Rectal smooth muscle tissue (tissue), 1 donor: Measurements from ENCODE around the gene SF1.

Experiments used
- H3K27ac ChIP-seq: one replicate; pipeline ENCODE4 v1.7.0; 2013; ENCODE audit warnings: low read depth, low read length, inconsistent platforms
- H3K27me3 ChIP-seq: one replicate; pipeline ENCODE4 v1.7.0; 2013; ENCODE audit warnings: low read length; ENCODE audit not compliant: control insufficient read depth, insufficient read depth
- H3K36me3 ChIP-seq: one replicate; pipeline ENCODE4 v1.7.0; 2013; ENCODE audit warnings: low read length; ENCODE audit not compliant: control insufficient read depth, insufficient read depth
- H3K4me1 ChIP-seq: one replicate; pipeline ENCODE4 v1.7.0; 2013; ENCODE audit warnings: low read length; ENCODE audit not compliant: control insufficient read depth, insufficient read depth
- H3K4me3 ChIP-seq: one replicate; pipeline ENCODE4 v1.7.0; 2013; ENCODE audit warnings: low read length
- H3K9ac ChIP-seq: one replicate; pipeline ENCODE4 v1.7.0; 2013; ENCODE audit warnings: low read length

SF1 gene

GRCh38 chr11:64726211-64726641 is 52.1 kb downstream of the SF1 start:
- H3K4me1 ChIP-seq, result peaks cover 3% of the 10 kb centered on the region
- H3K27me3 ChIP-seq, result peaks cover 7% of the 10 kb centered on the region
- no peak overlapping the region for H3K4me3 ChIP-seq
- peaks cover 5% of the 10 kb centered on the region for H3K36me3 ChIP-seq
- no peak overlapping the region for H3K9ac ChIP-seq
- H3K27ac ChIP-seq, result no peak overlapping the region

GRCh38 chr11:64724863-64725532 is 53.3 kb downstream of the SF1 start:
- Histone ChIP-seq H3K4me3 (no peak overlapping the region), H3K9ac (no peak overlapping the region), H3K4me1 (no peaks in the 10 kb centered on the region), H3K27ac (no peak overlapping the region), H3K36me3 (peaks cover 3% of the 10 kb centered on the region), H3K27me3 (peaks cover 16% of the 10 kb centered on the region)

- Histone ChIP-seq H3K27me3 (peaks cover 19% of the 10 kb centered on the region), H3K4me1 (no peaks in the 10 kb centered on the region), H3K9ac (no peak overlapping the region), H3K4me3 (no peak overlapping the region), H3K27ac (no peak overlapping the region), H3K36me3 (peaks cover 3% of the 10 kb centered on the region)
Observed at GRCh38 chr11:64723907-64724862, 54.2 kb downstream of the SF1 start.

- Histone ChIP-seq H3K36me3 (peaks cover 3% of the 10 kb centered on the region), H3K9ac (no peak within 1 kb of the TSS), H3K4me3 (peak within 1 kb of the TSS; percentile 61), H3K27me3 (peaks cover 21% of the 10 kb centered on the region), H3K4me1 (no peaks in the 10 kb centered on the region), H3K27ac (peak within 1 kb of the TSS; percentile 57)
Observed at GRCh38 chr11:64723117-64723906, 55.0 kb downstream of the SF1 start, which contains the start of gene NRXN2. TSS of gene NRXN2 (minus strand) at chr11:64723197. CDS start at chr11:64713699, 9,498 bp downstream.

GRCh38 chr11:64722141-64723065 is 55.9 kb downstream of the SF1 start:
- peaks cover 3% of the 10 kb centered on the region for H3K36me3 ChIP-seq
- H3K4me3 ChIP-seq, result no peak overlapping the region
- H3K27ac ChIP-seq, result no peak overlapping the region
- H3K27me3 ChIP-seq, result peaks cover 24% of the 10 kb centered on the region
- no peaks in the 10 kb centered on the region for H3K4me1 ChIP-seq
- H3K9ac ChIP-seq, result no peak overlapping the region

- H3K27ac ChIP-seq, result no peak overlapping the region
- no peaks in the 10 kb centered on the region for H3K4me1 ChIP-seq
- no peaks in the 10 kb centered on the region for H3K36me3 ChIP-seq
- H3K9ac ChIP-seq, result no peak overlapping the region
- no peak overlapping the region for H3K4me3 ChIP-seq
- H3K27me3 ChIP-seq, result peaks cover 32% of the 10 kb centered on the region
Observed at GRCh38 chr11:64721359-64721699, 57.0 kb downstream of the SF1 start.

- Histone ChIP-seq H3K27ac (no peak overlapping the region), H3K27me3 (peaks cover 33% of the 10 kb centered on the region), H3K9ac (no peak overlapping the region), H3K4me1 (no peaks in the 10 kb centered on the region), H3K36me3 (no peaks in the 10 kb centered on the region), H3K4me3 (no peak overlapping the region)
Observed at GRCh38 chr11:64720640-64721358, 57.5 kb downstream of the SF1 start.

- no peaks in the 10 kb centered on the region for H3K4me1 ChIP-seq
- peaks cover 36% of the 10 kb centered on the region for H3K27me3 ChIP-seq
- no peak overlapping the region for H3K9ac ChIP-seq
- no peak overlapping the region for H3K4me3 ChIP-seq
- no peaks in the 10 kb centered on the region for H3K36me3 ChIP-seq
- no peak overlapping the region for H3K27ac ChIP-seq
Observed at GRCh38 chr11:64720167-64720566, 58.2 kb downstream of the SF1 start.

GRCh38 chr11:64719406-64719805 is 58.9 kb downstream of the SF1 start:
- Histone ChIP-seq H3K27me3 (peaks cover 39% of the 10 kb centered on the region), H3K27ac (no peak overlapping the region), H3K9ac (no peak overlapping the region), H3K4me3 (no peak overlapping the region), H3K36me3 (no peaks in the 10 kb centered on the region), H3K4me1 (no peaks in the 10 kb centered on the region)

GRCh38 chr11:64718780-64719124 is 59.6 kb downstream of the SF1 start:
- H3K27me3 ChIP-seq, result peaks cover 45% of the 10 kb centered on the region

GRCh38 chr11:64718084-64718779 is 60.1 kb downstream of the SF1 start:
- Histone ChIP-seq H3K36me3 (no peaks in the 10 kb centered on the region), H3K9ac (no peak overlapping the region), H3K4me1 (no peaks in the 10 kb centered on the region), H3K27me3 (peaks cover 47% of the 10 kb centered on the region), H3K27ac (no peak overlapping the region), H3K4me3 (no peak overlapping the region)

More at GRCh38 chr11:64718780-64719124, 59.6 kb downstream of the SF1 start:
- no peak overlapping the region for H3K27ac ChIP-seq
- no peaks in the 10 kb centered on the region for H3K36me3 ChIP-seq
- H3K4me1 ChIP-seq, result no peaks in the 10 kb centered on the region
- no peak overlapping the region for H3K9ac ChIP-seq
- no peak overlapping the region for H3K4me3 ChIP-seq
